Neural cell (in vitro differentiated cells): ENCODE data around the gene VEGFB. TPM values are rescaled to one million over a fixed set of nuclear protein-coding genes. Genes with fewer than 3 reads are reported as not detected.

Experiments
- H2AFZ ChIP-seq: fragments of 200-600, 300-800 bp; sonication (generic), shearing (Covaris generic); 2 replicates; pipeline ENCODE4 v1.6.0; 2014; ENCODE audit warnings: low read depth, mild to moderate bottlenecking, antibody characterized with exemption, low read length, moderate library complexity
- H3F3A ChIP-seq: fragments of 200-600 bp; shearing (Covaris generic); 2 replicates; pipeline ENCODE4 v1.6.1; 2016; ENCODE audit warnings: mild to moderate bottlenecking, moderate library complexity, mixed read lengths, antibody characterized with exemption, low read length; ENCODE audit not compliant: insufficient read depth, poor library complexity, severe bottlenecking
- H3K27ac ChIP-seq: fragments of 200-600, 300-800 bp; sonication (generic), shearing (Covaris generic); 2 replicates; pipeline ENCODE4 v1.5.1; 2014; ENCODE audit warnings: mild to moderate bottlenecking, low read length, moderate library complexity
- H3K27me3 ChIP-seq: fragments of 300-800, 200-600 bp; sonication (generic), shearing (Covaris generic); 2 replicates; pipeline ENCODE4 v1.6.0; 2014; ENCODE audit warnings: mild to moderate bottlenecking, low read depth, low read length, moderate library complexity; ENCODE audit not compliant: insufficient read depth
- H3K36me3 ChIP-seq: fragments of 300-800, 200-600 bp; sonication (generic), shearing (Covaris generic); 2 replicates; pipeline ENCODE4 v1.5.1; 2014; ENCODE audit warnings: mild to moderate bottlenecking, antibody characterized with exemption, low read length, moderate library complexity; ENCODE audit not compliant: insufficient read depth
- H3K4me2 ChIP-seq: fragments of 300-800, 200-600 bp; sonication (generic), shearing (Covaris generic); 2 replicates; pipeline ENCODE4 v1.6.0; 2014; ENCODE audit warnings: mild to moderate bottlenecking, low read length
- H3K4me3 ChIP-seq: fragments of 300-800, 200-600 bp; sonication (generic), shearing (Covaris generic); 2 replicates; pipeline ENCODE4 v1.5.1; 2014; ENCODE audit warnings: mild to moderate bottlenecking, low read length, moderate library complexity
- H3K79me2 ChIP-seq: fragments of 200-600 bp; shearing (Covaris generic); replicated peaks from 2 replicates; pipeline ENCODE4 v1.6.0; 2014; ENCODE audit warnings: mild to moderate bottlenecking, low read length, moderate library complexity; ENCODE audit not compliant: insufficient read depth
- H3K9ac ChIP-seq: fragments of 300-800, 200-600 bp; sonication (generic), shearing (Covaris generic); 2 replicates; pipeline ENCODE4 v1.6.1; 2016; ENCODE audit warnings: mild to moderate bottlenecking, low read length, mixed read lengths
- H3K9me2 ChIP-seq: fragments of 200-600 bp; shearing (Covaris generic); 2 replicates; pipeline ENCODE4 v1.6.1; 2016; ENCODE audit warnings: mild to moderate bottlenecking, low read length, mixed read lengths; ENCODE audit not compliant: insufficient read depth
- H3K9me3 ChIP-seq: fragments of 200-600, 300-800 bp; sonication (generic), shearing (Covaris generic); 2 replicates; pipeline ENCODE4 v1.6.1; 2016; ENCODE audit warnings: mild to moderate bottlenecking, mixed run types, low read length, moderate library complexity, mixed read lengths
- H4K20me1 ChIP-seq: fragments of 200-600 bp; shearing (Covaris generic); 2 replicates; pipeline ENCODE4 v1.6.1; 2016; ENCODE audit warnings: mild to moderate bottlenecking, mixed run types; ENCODE audit not compliant: insufficient read depth
- CTCF ChIP-seq: fragments of 450-650 bp; IDR thresholded peaks from 2 replicates; pipeline ENCODE4 v1.5.1; 2014; ENCODE audit warnings: antibody characterized with exemption, mild to moderate bottlenecking, moderate library complexity; ENCODE audit not compliant: poor library complexity, severe bottlenecking
- EP300 ChIP-seq: fragments of 450-650 bp; conservative IDR thresholded peaks from 2 replicates; pipeline ENCODE4 v1.6.1; 2014; ENCODE audit warnings: antibody characterized with exemption, mild to moderate bottlenecking, moderate library complexity; ENCODE audit not compliant: poor library complexity, severe bottlenecking
- EZH2 ChIP-seq: fragments of 200-600, 300-800 bp; shearing (Covaris generic), sonication (generic); IDR thresholded peaks from 2 replicates; pipeline ENCODE4 v1.6.1; 2014; ENCODE audit warnings: antibody characterized with exemption, low read length, borderline replicate concordance, mild to moderate bottlenecking; ENCODE audit not compliant: insufficient read depth, poor library complexity, severe bottlenecking
- MXI1 ChIP-seq: fragments of 450-650 bp; conservative IDR thresholded peaks from 2 replicates; pipeline ENCODE4 v1.6.1; 2014; ENCODE audit warnings: antibody characterized with exemption, mild to moderate bottlenecking; ENCODE audit not compliant: poor library complexity, severe bottlenecking
- POLR2AphosphoS5 ChIP-seq: IDR thresholded peaks from 2 replicates; pipeline ENCODE4 v1.6.1; 2012
- RAD21 ChIP-seq: fragments of 450-650 bp; conservative IDR thresholded peaks from 2 replicates; pipeline ENCODE4 v1.6.1; 2014; ENCODE audit warnings: antibody characterized with exemption, mild to moderate bottlenecking, moderate library complexity
- SMC3 ChIP-seq: fragments of 450-650 bp; conservative IDR thresholded peaks from 2 replicates; pipeline ENCODE4 v1.6.1; 2014; ENCODE audit warnings: antibody characterized with exemption, mild to moderate bottlenecking, moderate library complexity; ENCODE audit not compliant: poor library complexity
- TAF1 ChIP-seq: IDR thresholded peaks from 2 replicates; pipeline ENCODE4 v1.6.1; 2012; ENCODE audit warnings: low read depth
- polyA plus RNA-seq: library from polyadenylated mRNA; depleted of rRNA; stranded (reverse); fragments of >200 nt; gene quantifications from 2 replicates; pipeline ENCODE4 v1.2.3, GENCODE V29; 2014
- TF ChIP-seq, protein P1 (sequence below): IDR thresholded peaks from 2 replicates; pipeline ENCODE4 v1.6.1; 2012; ENCODE audit warnings: borderline replicate concordance

The VEGFB gene
- polyA plus RNA-seq, 1 donor from 2014 or later: 4.8 TPM

DNA sequence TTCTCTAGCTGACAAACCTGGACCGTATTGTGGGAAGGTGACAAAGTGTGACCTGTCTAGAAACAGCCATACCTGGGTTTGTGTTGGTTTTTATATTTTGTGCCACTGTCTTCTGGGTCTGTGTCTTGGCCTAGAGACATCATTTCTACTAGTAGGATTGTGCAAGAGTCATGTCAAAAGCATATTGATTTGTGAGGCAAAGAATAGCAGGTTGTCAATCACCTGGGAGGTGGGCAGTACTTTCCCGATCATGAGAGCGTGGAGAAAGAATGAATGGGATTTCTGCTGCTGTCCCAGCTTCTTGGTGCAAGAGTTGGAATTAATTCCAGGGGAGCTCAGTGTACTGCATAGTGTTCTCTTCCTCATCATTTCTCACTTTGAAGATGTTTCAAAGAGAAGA lies 32.8 kb upstream of the VEGFB start:
- Histone ChIP-seq H3K27me3 (no peaks in the 10 kb centered on the region), H3K4me3 (no peak overlapping the region), H3F3A (no peaks in the 10 kb centered on the region), H3K4me2 (no peak overlapping the region), H4K20me1 (no peaks in the 10 kb centered on the region), H3K79me2 (no peaks in the 10 kb centered on the region), H2AFZ (no peak overlapping the region), H3K9me2 (no peaks in the 10 kb centered on the region), H3K36me3 (peaks cover 6% of the 10 kb centered on the region), H3K9ac (no peak overlapping the region), H3K9me3 (no peaks in the 10 kb centered on the region), H3K27ac (no peak overlapping the region)
- TF ChIP-seq TAF1 (no peak), CTCF (no peak), POLR2AphosphoS5 (no peak), EZH2 (no peak), EP300 (no peak), RAD21 (no peak), MXI1 (no peak), SMC3 (no peak)
- TF ChIP-seq, protein P1, sequence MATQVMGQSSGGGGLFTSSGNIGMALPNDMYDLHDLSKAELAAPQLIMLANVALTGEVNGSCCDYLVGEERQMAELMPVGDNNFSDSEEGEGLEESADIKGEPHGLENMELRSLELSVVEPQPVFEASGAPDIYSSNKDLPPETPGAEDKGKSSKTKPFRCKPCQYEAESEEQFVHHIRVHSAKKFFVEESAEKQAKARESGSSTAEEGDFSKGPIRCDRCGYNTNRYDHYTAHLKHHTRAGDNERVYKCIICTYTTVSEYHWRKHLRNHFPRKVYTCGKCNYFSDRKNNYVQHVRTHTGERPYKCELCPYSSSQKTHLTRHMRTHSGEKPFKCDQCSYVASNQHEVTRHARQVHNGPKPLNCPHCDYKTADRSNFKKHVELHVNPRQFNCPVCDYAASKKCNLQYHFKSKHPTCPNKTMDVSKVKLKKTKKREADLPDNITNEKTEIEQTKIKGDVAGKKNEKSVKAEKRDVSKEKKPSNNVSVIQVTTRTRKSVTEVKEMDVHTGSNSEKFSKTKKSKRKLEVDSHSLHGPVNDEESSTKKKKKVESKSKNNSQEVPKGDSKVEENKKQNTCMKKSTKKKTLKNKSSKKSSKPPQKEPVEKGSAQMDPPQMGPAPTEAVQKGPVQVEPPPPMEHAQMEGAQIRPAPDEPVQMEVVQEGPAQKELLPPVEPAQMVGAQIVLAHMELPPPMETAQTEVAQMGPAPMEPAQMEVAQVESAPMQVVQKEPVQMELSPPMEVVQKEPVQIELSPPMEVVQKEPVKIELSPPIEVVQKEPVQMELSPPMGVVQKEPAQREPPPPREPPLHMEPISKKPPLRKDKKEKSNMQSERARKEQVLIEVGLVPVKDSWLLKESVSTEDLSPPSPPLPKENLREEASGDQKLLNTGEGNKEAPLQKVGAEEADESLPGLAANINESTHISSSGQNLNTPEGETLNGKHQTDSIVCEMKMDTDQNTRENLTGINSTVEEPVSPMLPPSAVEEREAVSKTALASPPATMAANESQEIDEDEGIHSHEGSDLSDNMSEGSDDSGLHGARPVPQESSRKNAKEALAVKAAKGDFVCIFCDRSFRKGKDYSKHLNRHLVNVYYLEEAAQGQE: no peak

- H2AFZ ChIP-seq: no peak overlapping the region
- H3K27ac ChIP-seq: no peak overlapping the region
- no peaks in the 10 kb centered on the region for H3K27me3 ChIP-seq
- no peaks in the 10 kb centered on the region for H3F3A ChIP-seq
- H3K79me2 ChIP-seq: no peaks in the 10 kb centered on the region
- H4K20me1 ChIP-seq: no peaks in the 10 kb centered on the region
- H3K9me2 ChIP-seq: no peaks in the 10 kb centered on the region
- TF ChIP-seq RAD21 (no peak), MXI1 (no peak), EP300 (no peak), TAF1 (no peak), CTCF (no peak), POLR2AphosphoS5 (no peak), SMC3 (no peak), EZH2 (no peak)
- TF ChIP-seq, protein P1: no peak
- H3K4me3 ChIP-seq: no peak overlapping the region
- no peak overlapping the region for H3K9ac ChIP-seq
- H3K4me2 ChIP-seq: no peak overlapping the region
- peaks cover 6% of the 10 kb centered on the region for H3K36me3 ChIP-seq
- H3K9me3 ChIP-seq: no peaks in the 10 kb centered on the region
These were observed 31.4 kb upstream of the VEGFB start for GRCh38 chr11:64202992-64203391.
